Measurements from ENCODE around the gene POU3F2.

POU3F2 gene

GRCh38 chr6:98821756-98822405 lies 12.5 kb upstream of the POU3F2 start:
- H3K27ac ChIP-seq (ENCODE audit: low read depth in 2 of 2, low read length in 2 of 2) = no peak overlapping the region
- no peaks in the 10 kb centered on the region for H3K9me3 ChIP-seq (ENCODE audit: control insufficient read depth in 2 of 2, low read length in 2 of 2)
- H3K4me3 ChIP-seq (ENCODE audit: low read length in 2 of 2) = no peak overlapping the region
- H3K9ac ChIP-seq (ENCODE audit: low read depth in 1 of 2, low read length in 2 of 2) = no peak overlapping the region
- H3K27me3 ChIP-seq (ENCODE audit: control insufficient read depth in 2 of 2, insufficient read depth in 2 of 2, low read length in 2 of 2) = peaks cover 38 to 44% of the 10 kb centered on the region in 2 donors
- no peaks in the 10 kb centered on the region for H3K36me3 ChIP-seq (ENCODE audit: control insufficient read depth in 2 of 2, insufficient read depth in 2 of 2, low read length in 2 of 2)
- no peaks in the 10 kb centered on the region for H3K4me1 ChIP-seq (ENCODE audit: control insufficient read depth in 2 of 2, insufficient read depth in 2 of 2, low read length in 2 of 2)

DNA sequence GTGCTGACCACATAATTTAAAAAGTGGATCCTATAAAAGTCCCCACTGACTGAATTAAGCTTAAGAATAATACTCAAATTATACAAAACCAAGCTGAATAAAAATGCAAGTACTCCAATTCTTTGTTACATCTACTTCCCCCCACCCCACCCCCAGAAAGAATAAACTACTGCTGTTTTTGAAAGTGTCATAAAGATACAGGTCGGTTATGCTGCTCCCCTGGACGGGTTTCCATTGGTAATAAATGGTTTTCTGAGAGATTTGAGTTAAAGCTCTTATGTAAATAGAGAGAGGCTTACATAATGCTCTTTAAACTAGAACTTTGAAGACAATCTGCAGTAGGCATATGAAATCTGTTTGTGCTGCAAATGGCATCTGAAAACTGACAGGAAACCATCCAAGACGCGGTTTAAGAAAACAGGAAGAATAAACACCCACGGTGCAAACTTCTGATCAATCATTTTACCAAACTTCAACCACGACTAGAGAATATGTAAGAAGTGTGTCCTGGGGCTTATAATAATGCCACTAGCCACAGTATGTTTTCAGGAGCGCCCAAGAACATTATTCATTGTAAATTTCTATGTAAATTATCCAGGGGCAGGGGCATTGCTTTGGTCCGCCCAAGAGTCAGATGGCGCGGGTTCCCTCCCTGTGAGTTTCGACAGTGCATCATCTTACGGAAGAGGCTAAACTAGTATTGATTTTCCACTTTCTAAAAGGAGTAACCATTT lies 10.8 kb upstream of the POU3F2 start:
- Histone ChIP-seq H3K27ac (ENCODE audit: low read depth in 2 of 2, low read length in 2 of 2) (no peak overlapping the region), H3K36me3 (ENCODE audit: control insufficient read depth in 2 of 2, insufficient read depth in 2 of 2, low read length in 2 of 2) (no peaks in the 10 kb centered on the region), H3K4me3 (ENCODE audit: low read length in 2 of 2) (no peak overlapping the region), H3K27me3 (ENCODE audit: control insufficient read depth in 2 of 2, insufficient read depth in 2 of 2, low read length in 2 of 2) (peaks cover 52 to 58% of the 10 kb centered on the region in 2 donors), H3K4me1 (ENCODE audit: control insufficient read depth in 2 of 2, insufficient read depth in 2 of 2, low read length in 2 of 2) (no peaks in the 10 kb centered on the region), H3K9ac (ENCODE audit: low read depth in 1 of 2, low read length in 2 of 2) (no peak overlapping the region), H3K9me3 (ENCODE audit: control insufficient read depth in 2 of 2, low read length in 2 of 2) (no peaks in the 10 kb centered on the region)

DNA sequence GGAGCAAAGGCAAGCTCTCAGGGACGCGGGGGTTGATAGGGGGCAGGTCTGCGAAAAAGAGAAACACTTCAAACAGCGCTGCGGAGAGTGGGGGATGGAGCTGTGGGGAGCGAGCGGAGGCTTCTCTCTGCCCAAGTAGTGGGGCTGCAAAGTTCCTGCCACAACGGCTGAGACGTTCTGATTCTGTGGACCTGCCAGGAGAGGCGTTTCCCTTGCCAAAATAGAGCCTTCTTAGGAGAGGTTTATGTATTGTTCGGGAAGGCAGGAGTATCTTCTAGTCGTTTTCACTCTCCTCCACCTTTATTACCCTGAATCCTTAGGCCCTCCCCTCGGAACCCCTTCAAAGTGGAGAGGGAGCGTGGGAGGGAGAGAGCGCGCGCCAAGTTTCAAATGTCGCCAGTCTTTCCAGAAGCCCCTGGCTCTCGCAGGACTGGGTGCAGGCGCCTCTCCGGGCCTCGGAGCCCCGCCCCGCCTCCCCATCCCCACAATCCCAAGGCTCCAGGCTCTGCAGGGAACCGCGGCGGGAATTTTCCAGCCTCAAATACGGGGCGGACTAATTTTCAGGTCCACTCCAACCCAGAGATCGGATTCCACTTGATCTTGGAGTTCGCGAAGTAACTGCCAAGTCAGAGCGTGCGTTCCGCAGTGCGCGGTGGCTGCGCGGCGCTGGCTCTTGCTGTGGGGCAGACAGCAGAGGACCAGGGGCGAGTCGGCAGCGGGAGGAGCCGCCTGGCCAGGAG lies 10.0 kb upstream of the POU3F2 start:
- peaks cover 57 to 63% of the 10 kb centered on the region in 2 donors for H3K27me3 ChIP-seq (ENCODE audit: control insufficient read depth in 2 of 2, insufficient read depth in 2 of 2, low read length in 2 of 2)
- H3K27ac ChIP-seq (ENCODE audit: low read depth in 2 of 2, low read length in 2 of 2) = no peak overlapping the region
- no peaks in the 10 kb centered on the region for H3K4me1 ChIP-seq (ENCODE audit: control insufficient read depth in 2 of 2, insufficient read depth in 2 of 2, low read length in 2 of 2)
- H3K9me3 ChIP-seq (ENCODE audit: control insufficient read depth in 2 of 2, low read length in 2 of 2) = no peaks in the 10 kb centered on the region
- no peaks in the 10 kb centered on the region for H3K36me3 ChIP-seq (ENCODE audit: control insufficient read depth in 2 of 2, insufficient read depth in 2 of 2, low read length in 2 of 2)
- no peak overlapping the region for H3K9ac ChIP-seq (ENCODE audit: low read depth in 1 of 2, low read length in 2 of 2)
- no peak overlapping the region for H3K4me3 ChIP-seq (ENCODE audit: low read length in 2 of 2)

GRCh38 chr6:98824902-98825599 lies 9.3 kb upstream of the POU3F2 start:
- Histone ChIP-seq H3K27ac (ENCODE audit: low read depth in 2 of 2, low read length in 2 of 2) (no peak overlapping the region), H3K9me3 (ENCODE audit: control insufficient read depth in 2 of 2, low read length in 2 of 2) (no peaks in the 10 kb centered on the region), H3K27me3 (ENCODE audit: control insufficient read depth in 2 of 2, insufficient read depth in 2 of 2, low read length in 2 of 2) (peaks cover 60 to 67% of the 10 kb centered on the region in 2 donors), H3K4me1 (ENCODE audit: control insufficient read depth in 2 of 2, insufficient read depth in 2 of 2, low read length in 2 of 2) (no peaks in the 10 kb centered on the region), H3K36me3 (ENCODE audit: control insufficient read depth in 2 of 2, insufficient read depth in 2 of 2, low read length in 2 of 2) (no peaks in the 10 kb centered on the region), H3K4me3 (ENCODE audit: low read length in 2 of 2) (no peak overlapping the region), H3K9ac (ENCODE audit: low read depth in 1 of 2, low read length in 2 of 2) (no peak overlapping the region)

GRCh38 chr6:98825600-98826230 lies 8.7 kb upstream of the POU3F2 start:
- H3K4me1 ChIP-seq (ENCODE audit: control insufficient read depth in 2 of 2, insufficient read depth in 2 of 2, low read length in 2 of 2) = no peaks in the 10 kb centered on the region
- no peak overlapping the region for H3K9ac ChIP-seq (ENCODE audit: low read depth in 1 of 2, low read length in 2 of 2)
- H3K9me3 ChIP-seq (ENCODE audit: control insufficient read depth in 2 of 2, low read length in 2 of 2) = no peaks in the 10 kb centered on the region
- H3K4me3 ChIP-seq (ENCODE audit: low read length in 2 of 2) = no peak overlapping the region
- H3K27me3 ChIP-seq (ENCODE audit: control insufficient read depth in 2 of 2, insufficient read depth in 2 of 2, low read length in 2 of 2) = peaks cover 65 to 71% of the 10 kb centered on the region in 2 donors
- H3K36me3 ChIP-seq (ENCODE audit: control insufficient read depth in 2 of 2, insufficient read depth in 2 of 2, low read length in 2 of 2) = no peaks in the 10 kb centered on the region
- H3K27ac ChIP-seq (ENCODE audit: low read depth in 2 of 2, low read length in 2 of 2) = no peak overlapping the region

DNA sequence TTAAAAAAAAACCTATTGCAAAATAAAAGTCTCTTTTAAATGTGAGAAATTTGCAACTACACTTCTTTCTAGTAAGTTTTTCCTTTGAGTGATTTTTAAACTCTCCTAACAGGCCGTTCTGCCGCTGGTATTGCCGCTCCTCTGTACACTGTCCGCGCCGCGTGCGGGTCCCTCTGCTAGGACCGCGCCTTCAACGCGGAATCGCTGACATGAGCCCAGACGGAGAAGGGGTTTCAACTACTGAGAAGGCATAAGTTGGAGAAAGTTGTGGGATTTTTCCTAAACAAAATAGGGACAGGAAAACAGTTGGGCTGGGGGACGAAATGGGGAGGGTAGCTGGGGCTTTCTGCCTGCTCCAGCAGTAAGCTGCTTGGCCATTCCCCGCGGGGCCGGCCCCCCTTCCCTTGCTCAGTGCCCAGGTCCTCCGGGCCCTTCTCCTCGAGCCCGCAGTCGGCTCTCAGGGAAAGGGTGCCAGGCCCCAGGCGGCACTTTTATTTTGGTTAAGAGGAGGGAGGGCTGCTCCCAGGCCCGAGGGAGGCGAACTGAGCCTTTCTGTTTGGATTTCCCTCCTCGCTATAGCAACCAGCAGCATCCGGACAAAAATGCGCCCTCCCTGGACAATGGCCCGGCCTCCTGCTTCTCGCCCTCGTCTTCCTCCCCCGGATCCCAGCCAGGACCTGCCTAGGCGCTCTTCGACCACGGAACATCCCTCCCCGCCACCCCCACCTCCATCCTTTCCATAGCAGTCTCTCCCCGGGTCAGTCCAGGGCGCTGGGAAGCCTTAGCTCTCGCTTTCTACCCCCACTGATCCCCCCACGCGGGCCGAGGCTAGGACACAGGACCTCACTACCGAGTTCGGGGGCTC lies 6.8 kb upstream of the POU3F2 start:
- no peaks in the 10 kb centered on the region for H3K9me3 ChIP-seq (ENCODE audit: control insufficient read depth in 2 of 2, low read length in 2 of 2)
- H3K4me1 ChIP-seq (ENCODE audit: control insufficient read depth in 2 of 2, insufficient read depth in 2 of 2, low read length in 2 of 2) = peaks cover 5 to 10% of the 10 kb centered on the region in 2 donors
- peaks cover 73 to 76% of the 10 kb centered on the region in 2 donors for H3K27me3 ChIP-seq (ENCODE audit: control insufficient read depth in 2 of 2, insufficient read depth in 2 of 2, low read length in 2 of 2)
- no peaks in the 10 kb centered on the region for H3K36me3 ChIP-seq (ENCODE audit: control insufficient read depth in 2 of 2, insufficient read depth in 2 of 2, low read length in 2 of 2)
- no peak overlapping the region for H3K9ac ChIP-seq (ENCODE audit: low read depth in 1 of 2, low read length in 2 of 2)
- H3K27ac ChIP-seq (ENCODE audit: low read depth in 2 of 2, low read length in 2 of 2) = no peak overlapping the region
- H3K4me3 ChIP-seq (ENCODE audit: low read length in 2 of 2) = no peak overlapping the region

DNA sequence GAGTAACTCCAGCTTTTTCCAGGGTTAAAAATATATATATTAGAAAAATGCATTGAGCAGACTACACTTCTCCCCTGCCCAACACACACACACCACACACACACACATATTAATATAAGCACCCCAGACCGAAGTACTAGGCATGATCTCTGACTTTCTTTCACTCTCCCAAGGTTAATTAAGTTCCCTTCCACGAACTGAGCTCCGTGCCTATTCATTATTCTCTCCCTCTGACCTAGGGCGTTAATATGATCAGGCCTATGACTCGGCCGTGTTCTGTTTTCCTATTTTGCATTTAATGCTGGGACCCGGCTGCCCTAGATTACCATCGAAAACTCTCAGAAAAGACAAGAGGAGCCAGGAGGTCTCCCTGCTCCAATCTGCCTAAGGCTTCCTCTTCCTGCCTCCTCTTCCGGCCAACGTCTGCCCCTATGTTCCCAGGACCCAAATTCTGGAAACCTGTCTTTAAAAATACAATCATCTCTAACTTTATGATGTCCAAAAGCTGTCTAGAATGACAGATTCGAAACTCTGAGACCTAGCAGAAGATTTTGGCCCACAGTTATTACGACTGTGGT lies 6.1 kb upstream of the POU3F2 start:
- H3K36me3 ChIP-seq (ENCODE audit: control insufficient read depth in 2 of 2, insufficient read depth in 2 of 2, low read length in 2 of 2) = no peaks in the 10 kb centered on the region
- no peaks in the 10 kb centered on the region for H3K9me3 ChIP-seq (ENCODE audit: control insufficient read depth in 2 of 2, low read length in 2 of 2)
- peaks cover 10 to 18% of the 10 kb centered on the region in 2 donors for H3K4me1 ChIP-seq (ENCODE audit: control insufficient read depth in 2 of 2, insufficient read depth in 2 of 2, low read length in 2 of 2)
- H3K4me3 ChIP-seq (ENCODE audit: low read length in 2 of 2) = no peak overlapping the region
- H3K27me3 ChIP-seq (ENCODE audit: control insufficient read depth in 2 of 2, insufficient read depth in 2 of 2, low read length in 2 of 2) = peaks cover 78 to 82% of the 10 kb centered on the region in 2 donors
- H3K9ac ChIP-seq (ENCODE audit: low read depth in 1 of 2, low read length in 2 of 2) = no peak overlapping the region
- H3K27ac ChIP-seq (ENCODE audit: low read depth in 2 of 2, low read length in 2 of 2) = no peak overlapping the region

DNA sequence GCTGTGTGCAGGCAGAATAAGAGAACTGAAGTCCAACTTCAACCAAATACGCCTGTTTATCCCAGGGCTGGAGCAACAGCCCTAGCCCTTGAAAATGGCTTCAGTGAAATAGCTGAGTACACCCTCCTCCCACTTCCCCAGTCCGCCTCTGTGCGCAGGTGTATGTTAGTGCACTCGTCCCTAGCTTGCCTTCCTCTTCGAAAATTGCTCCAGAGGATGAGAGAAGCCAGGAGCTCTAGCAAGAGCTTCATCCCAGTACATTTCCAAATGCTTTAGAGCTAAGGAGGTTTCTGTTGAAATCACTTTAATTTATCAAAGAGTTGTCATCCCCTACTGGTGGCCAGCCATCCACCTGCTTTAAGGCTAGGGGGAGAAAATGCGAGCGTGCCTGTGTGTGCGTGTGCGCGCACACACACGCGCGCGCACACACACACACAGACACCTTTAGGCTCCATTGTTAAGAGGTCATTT lies 5.4 kb upstream of the POU3F2 start:
- Histone ChIP-seq H3K27ac (ENCODE audit: low read depth in 2 of 2, low read length in 2 of 2) (no peak overlapping the region), H3K4me3 (ENCODE audit: low read length in 2 of 2) (no peak overlapping the region), H3K36me3 (ENCODE audit: control insufficient read depth in 2 of 2, insufficient read depth in 2 of 2, low read length in 2 of 2) (no peaks in the 10 kb centered on the region), H3K9me3 (ENCODE audit: control insufficient read depth in 2 of 2, low read length in 2 of 2) (no peaks in the 10 kb centered on the region), H3K9ac (ENCODE audit: low read depth in 1 of 2, low read length in 2 of 2) (no peak overlapping the region), H3K4me1 (ENCODE audit: control insufficient read depth in 2 of 2, insufficient read depth in 2 of 2, low read length in 2 of 2) (peaks cover 15 to 19% of the 10 kb centered on the region in 2 donors), H3K27me3 (ENCODE audit: control insufficient read depth in 2 of 2, insufficient read depth in 2 of 2, low read length in 2 of 2) (peaks cover 75 to 81% of the 10 kb centered on the region in 2 donors)

DNA sequence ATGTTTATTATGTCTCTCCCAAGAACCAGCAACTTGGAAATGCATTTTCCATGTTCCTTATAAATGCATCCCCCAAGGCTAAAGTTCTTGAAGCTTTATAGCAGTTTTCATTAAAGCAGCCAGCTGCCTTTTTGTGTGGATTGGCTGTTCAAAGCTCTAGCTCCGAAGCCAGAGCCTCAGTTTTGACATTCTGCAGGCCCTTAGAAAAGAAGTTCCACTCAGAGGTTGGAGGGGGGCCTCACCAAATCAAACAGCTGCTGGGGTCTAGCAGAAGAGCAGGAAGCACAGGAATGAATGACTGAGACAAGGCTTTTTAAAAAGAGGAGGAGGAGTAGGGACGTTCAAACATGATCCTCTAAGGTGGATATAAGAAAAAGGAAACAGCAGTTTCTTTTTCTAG lies 4.2 kb upstream of the POU3F2 start:
- no peak overlapping the region for H3K27ac ChIP-seq (ENCODE audit: low read depth in 2 of 2, low read length in 2 of 2)
- H3K9me3 ChIP-seq (ENCODE audit: control insufficient read depth in 2 of 2, low read length in 2 of 2) = no peaks in the 10 kb centered on the region
- no peaks in the 10 kb centered on the region for H3K36me3 ChIP-seq (ENCODE audit: control insufficient read depth in 2 of 2, insufficient read depth in 2 of 2, low read length in 2 of 2)
- H3K4me3 ChIP-seq (ENCODE audit: low read length in 2 of 2) = no peak overlapping the region
- peaks cover 68 to 82% of the 10 kb centered on the region in 2 donors for H3K27me3 ChIP-seq (ENCODE audit: control insufficient read depth in 2 of 2, insufficient read depth in 2 of 2, low read length in 2 of 2)
- no peak overlapping the region for H3K9ac ChIP-seq (ENCODE audit: low read depth in 1 of 2, low read length in 2 of 2)
- H3K4me1 ChIP-seq (ENCODE audit: control insufficient read depth in 2 of 2, insufficient read depth in 2 of 2, low read length in 2 of 2) = peaks cover 17 to 20% of the 10 kb centered on the region in 2 donors
